GM19438 (cell line): ENCODE measurements around the gene MAP3K13.
"Not testable (repeated sequence)": the region's sequence is repeated elsewhere in the genome, so short reads cannot be mapped to it uniquely, and the experiment has no call there.

Experiments
- ATAC-seq: cut with Tn5 transposase; IDR thresholded peaks from one replicate; pipeline ENCODE4 v1.9.1; 2021; ENCODE audit warnings: low read depth; ENCODE audit not compliant: unreplicated experiment

Gene MAP3K13

DNA sequence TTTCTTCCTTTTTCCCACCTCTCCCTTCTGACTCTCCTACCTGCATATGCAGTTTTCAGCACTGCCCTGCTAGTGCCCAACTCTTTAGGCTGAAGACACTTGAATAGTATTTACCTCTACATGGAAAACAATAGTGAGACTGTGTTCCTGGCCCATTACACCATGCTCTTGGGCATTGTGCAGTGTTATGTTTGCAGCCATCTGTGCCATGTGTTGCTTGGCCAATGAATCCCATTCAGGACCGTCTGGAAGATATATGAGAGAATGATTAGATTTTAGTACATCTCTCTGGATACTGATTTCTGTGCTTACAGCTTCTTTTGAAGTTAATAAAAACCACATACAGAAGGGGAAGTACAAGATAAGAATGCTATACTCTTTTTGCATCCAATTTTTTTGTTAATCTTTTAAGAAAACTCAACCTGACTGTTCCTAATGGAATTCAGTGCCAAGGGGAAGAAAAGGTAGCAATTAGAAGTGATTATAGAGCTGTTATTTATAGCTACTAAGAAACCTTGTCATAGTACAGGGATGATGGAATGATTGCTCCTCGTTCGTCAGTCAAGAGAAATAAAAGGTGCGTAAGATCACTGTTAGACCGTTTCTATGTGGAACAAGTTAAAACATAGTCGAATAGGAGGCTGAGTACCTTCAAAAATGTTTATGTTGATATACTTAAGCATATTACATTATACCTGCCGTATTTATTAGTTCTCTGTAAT, 77.0 kb downstream of the MAP3K13 start:
- no peak for ATAC-seq

DNA sequence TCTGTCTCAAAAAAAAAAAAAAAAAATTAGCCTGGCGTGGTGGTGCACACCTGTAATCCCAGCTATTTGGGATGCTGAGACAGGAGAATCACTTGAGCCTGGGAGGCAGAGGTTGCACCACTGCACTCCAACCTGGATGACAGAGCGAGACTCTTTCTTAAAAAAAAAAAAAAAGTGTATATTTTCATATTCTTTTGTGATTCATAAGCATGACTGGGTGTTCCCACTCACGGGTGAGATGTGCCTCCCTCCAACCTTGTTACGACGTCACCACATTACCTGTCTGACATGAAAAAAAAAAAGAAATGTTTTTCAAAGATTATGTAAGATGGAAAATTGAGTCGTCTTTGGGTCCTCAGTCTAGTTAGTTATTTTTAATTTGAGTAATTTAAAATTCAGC, 79.1 kb downstream of the MAP3K13 start:
- no peak for ATAC-seq

DNA sequence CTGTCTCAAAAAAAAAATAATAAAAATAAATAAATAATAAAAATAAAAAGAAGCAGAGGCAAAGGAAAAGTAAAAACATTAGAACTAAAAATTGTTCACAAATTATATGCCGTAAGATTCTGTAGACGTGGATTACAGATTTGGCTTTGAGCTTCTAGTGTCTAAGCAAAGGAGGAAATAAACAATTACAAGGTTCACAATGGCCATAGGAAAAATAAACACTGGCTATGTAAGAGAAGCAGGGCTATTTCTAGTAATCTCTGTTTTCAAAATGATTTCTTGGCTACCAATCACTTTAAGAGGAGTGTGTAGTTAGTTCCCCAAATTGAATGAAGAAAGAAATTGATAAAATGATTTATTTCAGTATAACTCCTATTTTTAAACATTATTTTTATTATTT, 81.4 kb downstream of the MAP3K13 start:
- ATAC-seq = no peak

DNA sequence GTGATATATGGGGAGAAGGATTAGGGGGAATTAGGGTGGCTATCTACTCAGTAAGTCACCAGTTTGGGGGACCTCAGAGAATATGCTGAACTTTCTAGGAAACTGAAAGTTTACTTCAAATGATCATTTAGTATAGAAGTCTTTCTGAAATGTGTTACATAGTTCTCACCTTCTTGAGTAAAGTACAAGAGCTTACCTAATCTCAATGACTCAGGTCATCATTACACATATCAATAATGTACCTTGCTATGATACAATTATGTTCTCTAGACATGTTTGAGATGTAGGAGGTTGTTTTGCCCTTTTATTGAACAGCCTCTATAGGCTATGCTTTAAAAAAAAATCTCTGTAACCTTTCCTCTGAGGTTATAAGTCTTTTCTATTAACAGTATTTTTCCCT, 85.2 kb downstream of the MAP3K13 start:
- no peak for ATAC-seq

DNA sequence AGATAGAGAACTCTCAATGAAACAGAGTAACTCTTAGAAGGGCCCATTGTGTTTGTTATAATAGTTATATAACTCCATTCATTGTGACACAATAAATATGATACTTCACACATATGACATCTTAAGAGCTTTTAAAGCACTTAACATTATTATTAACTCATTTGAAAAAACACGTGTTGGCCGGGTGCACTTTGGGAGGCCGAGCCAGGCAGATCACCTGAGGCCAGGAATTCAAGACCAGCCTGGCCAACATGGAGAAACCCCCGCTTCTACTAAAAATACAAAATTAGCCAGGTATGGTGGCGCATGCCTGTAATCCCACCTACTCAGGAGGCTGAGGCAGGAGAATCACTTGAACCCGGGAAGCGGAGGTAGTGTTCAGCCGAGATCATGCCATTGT, 88.5 kb downstream of the MAP3K13 start:
- ATAC-seq = not testable (repeated sequence)

DNA sequence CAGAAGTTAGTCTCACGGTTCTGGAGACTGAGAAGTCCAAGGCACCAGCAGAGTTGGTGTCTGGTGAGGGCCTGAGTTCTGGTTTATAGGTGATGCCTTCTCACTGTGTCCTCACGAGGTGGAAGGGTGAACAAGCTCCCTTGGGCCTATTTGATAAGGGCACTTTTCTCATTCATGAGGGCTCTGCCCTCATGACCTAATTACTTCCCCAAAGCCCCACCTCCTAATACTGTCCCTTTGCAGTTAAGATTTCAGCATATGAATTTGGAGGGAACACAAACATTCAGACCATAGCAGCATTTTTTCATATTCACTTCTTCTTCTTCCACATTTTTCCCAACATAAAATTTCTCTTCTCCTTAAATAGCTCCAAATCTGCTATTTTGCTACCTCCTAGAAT, 94.4 kb downstream of the MAP3K13 start:
- no peak for ATAC-seq

DNA sequence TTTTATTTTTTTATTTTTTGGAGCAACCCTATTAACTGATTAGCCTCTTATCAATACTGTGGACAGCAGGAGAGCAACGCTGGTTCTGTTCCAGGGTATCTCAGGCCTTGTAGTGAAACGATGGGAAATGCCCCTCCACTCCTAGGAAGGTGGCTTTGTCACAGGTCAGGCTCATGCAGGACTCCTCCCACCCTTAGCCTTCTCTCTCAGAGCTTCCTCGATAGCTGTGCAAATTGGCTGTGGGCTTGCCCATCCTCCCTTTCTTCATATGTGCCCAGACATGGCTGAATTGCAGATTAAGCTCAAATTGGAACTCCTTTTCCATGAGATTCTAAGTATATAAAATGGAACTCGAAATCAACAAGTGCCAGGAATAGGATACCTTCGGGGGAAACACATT, 97.4 kb downstream of the MAP3K13 start:
- ATAC-seq = no peak

DNA sequence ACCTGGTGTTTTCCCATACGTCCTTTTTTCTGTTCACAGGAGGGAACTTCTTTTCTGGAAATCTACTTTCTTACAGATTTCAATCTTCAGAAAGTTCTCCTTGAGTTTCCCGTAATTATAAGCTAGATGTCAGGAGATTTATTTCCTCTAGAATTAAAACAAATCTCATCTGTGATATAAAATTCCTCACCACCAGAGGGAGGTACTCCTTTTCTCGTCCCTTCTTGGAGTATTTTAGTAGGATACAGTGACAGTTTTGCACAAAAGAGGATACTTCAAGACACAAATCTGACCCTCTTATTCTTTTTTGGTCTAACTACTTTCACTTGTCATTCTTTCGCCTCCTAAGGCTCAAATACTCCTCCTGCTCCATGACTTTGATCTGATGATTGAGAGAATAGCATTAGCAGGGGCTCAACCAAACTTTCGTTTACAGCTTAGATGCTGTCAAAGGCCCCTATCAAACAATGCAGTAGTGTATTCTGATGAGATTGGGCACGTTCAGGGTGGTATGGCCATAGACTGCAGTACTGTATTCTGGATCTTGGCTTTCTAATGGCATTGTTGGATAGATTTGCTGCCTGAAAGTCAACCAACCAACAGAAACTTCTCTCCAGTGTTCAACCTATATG, 97.9 kb downstream of the MAP3K13 start:
- no peak for ATAC-seq

DNA sequence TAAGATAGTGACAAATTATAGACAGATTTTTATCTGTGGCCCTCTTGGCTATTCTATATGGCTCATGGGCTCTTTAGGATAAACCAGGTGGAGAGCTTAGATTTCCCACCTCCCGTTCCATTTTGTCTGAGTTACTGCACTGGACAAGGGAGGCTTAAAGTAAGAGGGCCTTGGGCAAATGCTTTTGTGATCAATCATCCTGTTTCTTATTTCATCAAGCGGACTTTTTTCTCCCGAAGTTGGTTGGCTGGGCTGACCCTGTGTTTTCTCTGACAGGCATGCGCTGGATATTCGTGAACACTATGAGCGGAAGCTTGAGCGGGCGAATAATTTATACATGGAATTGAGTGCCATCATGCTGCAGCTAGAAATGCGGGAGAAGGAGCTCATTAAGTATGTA, 102.5 kb downstream of the MAP3K13 start:
- no peak for ATAC-seq

DNA sequence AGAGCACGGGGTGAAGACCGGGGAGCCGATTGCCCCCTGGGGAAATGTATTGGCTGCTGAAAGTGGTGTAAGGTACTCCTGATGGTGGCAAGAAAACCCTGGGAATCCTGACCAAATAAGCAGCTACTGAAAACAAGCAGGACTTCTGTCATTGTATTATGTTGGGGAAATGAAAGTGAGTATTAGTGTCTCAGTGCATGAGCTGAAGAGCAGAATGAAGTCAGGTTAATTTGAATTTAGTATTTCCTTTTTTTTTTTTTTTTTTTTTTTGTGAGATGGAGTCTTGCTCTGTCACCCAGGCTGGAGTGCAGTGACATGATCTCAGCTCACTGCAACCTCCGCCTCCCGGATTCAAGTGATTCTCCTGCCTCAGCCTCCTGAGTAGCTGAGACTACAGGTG, 103.2 kb downstream of the MAP3K13 start:
- ATAC-seq = not testable (repeated sequence)

DNA sequence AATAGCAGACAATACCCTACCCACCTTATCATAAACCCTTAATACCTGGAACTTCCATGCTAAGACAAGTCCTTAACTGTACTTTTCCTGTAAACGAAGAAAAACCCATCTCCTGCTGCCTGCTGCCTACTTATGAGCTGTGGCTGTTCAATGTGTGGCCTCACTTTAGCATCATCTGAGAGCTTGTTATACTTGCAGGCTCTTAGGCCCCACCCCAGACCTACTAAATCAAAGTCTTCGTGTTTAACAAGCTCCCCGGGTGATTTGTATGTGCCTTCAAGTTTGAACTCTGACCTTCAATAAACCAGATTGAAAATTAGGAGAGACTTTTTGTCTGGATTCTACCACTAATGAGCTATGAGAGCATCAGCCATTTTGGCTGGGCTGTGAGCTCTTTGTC, 106.6 kb downstream of the MAP3K13 start:
- ATAC-seq = no peak

DNA sequence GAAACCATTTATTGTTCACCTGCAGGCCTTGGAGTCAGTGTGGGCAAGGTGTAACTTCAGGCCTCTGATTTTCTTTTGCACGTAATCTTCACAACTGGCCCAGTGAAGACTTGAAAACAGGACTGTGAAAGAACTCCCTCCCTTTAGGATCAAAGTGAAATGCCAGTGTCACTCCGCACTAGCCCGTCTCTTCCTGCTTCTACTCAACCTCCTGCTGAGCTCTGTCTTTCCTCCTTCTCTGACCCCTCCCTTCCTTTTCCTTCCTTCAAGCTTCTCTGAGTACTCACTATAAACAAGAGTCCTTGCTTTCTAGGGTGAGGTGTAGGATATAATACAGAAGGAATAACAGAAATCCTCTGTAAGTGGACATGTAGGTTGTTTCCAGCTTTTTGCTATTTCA, 107.4 kb downstream of the MAP3K13 start:
- ATAC-seq = no peak

DNA sequence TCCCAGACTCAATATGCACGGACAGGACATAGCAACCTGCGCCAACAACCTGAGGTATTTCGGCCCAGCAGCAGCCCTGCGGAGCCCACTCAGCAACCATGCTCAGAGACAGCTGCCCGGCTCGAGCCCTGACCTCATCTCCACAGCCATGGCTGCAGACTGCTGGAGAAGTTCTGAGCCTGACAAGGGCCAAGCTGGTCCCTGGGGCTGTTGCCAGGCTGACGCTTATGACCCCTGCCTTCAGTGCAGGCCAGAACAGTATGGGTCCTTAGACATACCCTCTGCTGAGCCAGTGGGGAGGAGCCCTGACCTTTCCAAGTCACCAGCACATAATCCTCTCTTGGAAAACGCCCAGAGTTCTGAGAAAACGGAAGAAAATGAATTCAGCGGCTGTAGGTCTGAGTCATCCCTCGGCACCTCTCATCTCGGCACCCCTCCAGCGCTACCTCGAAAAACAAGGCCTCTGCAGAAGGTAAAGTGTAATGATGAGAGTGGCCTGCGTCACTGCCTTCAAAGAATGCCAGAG, 110.4 kb downstream of the MAP3K13 start:
- ATAC-seq = no peak

DNA sequence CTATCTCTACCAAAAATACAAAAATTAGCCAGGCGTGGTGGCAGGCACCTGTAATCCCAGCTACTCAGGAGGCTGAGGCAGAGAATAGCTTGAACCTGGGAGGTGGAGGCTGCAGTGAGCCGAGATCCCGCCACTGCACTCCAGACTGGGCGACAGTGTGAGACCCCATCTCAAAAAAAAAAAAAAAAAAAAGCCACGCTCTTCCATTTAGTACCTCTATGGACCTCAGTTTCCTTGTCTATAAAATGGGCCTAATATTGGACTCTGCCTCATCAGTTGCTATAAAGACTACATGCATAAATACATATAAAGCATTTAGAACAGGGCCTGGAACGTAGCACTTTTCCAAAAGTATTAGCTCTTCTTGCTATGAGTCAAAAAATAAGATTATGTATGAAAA, 112.0 kb downstream of the MAP3K13 start:
- not testable (repeated sequence) for ATAC-seq

DNA sequence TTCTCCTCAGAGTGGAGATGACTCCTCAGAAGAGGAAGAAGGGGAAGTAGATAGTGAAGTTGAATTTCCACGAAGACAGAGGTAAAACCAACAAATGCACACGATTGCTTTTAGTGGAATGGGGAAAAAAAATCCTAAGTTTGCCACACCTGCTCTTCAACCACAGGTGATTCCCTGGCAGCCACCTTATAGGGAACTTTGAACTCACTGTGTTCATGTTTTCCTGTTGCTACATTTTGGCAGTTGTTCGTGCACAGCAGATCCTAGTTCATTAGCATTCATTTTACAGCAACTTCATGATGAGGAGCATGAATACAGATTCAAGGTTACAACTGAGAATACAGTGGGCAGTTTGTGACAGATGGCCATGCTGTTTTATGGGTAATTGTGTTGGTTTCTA, 114.4 kb downstream of the MAP3K13 start:
- ATAC-seq = no peak

DNA sequence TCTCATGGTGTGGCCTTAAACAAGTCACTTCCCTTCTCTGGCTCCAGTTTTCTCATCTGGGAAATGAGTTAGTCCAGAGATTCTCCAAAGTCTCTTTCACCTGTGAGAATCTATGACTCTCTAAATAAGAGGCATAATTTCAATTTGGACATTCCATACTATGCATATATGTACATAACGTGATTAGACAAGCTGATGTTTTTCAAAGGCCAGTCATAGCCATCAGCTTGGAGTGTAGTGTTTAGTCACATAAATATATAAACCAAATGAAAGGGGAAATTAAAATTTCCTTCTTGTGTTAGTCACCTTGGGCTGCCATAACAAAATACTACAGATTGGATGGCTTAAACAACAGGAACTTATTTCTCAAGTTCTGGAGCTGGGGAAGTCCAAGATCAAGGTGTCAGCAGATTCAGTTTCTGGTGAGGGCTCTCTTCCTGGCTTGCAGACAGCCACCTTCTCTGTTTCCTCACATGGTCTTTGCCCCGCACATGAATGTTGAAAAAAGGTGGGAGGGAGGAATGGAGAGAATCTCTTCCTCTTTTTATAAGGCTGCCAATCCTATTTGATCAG, 116.5 kb downstream of the MAP3K13 start:
- no peak for ATAC-seq

DNA sequence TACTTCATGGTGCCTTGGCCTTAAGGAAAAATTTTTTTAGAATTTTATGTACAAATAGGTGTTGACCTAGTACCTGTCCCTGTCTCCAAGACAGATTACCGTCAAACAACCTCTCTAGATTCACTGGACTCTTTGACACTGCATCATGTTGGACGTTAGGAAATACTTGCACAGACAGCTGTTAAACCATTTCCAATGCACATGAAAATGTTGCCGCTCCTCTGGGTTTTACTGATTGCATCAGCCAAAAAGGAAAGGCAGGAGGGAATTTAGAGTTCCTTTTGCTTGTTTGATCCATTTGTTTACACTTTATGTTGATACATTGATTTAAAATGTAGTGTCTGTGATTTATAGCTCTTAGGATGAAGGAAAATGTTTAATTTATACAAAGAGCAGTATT, 121.4 kb downstream of the MAP3K13 start:
- ATAC-seq = no peak

DNA sequence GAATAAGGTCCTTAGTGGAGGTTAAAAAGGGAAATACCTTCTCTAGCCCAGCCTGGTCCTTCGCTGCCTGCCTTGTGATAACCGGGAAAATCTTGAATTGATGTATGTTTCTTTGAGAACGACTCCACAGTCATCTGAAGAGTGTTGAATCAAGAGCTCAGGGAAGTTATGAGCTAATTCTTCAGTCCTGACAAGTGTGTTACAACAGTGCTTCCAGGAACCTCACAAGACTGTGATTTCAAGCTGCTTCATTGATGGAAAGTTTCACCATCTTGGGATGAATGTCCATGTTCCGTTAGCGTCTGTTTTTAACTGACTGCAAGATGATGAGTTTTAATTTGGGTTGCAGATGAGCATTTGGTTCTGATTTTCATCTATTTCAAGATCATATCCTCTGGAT, 123.5 kb downstream of the MAP3K13 start:
- ATAC-seq = no peak

DNA sequence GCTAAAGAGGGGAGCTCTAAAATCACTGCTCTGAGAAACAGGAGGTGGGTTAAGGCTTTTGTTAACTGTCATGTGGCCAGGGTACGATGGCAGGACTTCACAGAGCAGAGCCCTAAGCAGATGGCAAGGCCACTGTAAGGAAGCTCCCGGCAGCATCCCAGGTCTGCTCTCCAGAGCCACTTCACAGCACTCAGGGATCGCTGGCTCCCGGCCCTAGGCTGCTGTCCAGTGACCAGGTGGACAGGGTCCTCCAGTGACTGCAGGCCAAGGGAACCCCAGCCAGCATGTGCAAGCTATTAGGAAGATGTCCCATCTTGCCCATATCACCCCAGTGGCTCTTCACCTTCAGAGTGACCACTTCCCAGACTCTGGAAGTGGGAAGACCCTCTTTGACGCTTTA, 125.5 kb downstream of the MAP3K13 start:
- ATAC-seq = no peak

DNA sequence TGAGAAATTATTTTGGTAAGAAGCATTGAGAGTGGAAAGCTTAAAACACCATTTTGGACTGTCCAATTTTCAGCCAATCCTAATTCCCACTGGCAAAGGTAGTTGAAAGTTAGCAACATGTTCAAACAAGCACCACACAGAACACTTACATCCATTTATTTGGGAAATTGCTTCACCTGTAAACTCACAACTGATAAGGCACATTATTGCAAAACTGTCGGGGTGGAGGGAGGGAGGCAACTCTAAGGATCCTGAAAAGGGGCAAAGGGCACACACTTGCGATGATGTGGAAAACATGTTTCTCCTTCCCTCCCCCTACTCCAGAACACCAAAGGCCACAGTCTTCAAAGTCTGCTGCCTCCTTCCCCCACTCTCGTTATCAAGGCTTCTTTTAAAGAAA, 126.5 kb downstream of the MAP3K13 start:
- ATAC-seq = no peak

DNA sequence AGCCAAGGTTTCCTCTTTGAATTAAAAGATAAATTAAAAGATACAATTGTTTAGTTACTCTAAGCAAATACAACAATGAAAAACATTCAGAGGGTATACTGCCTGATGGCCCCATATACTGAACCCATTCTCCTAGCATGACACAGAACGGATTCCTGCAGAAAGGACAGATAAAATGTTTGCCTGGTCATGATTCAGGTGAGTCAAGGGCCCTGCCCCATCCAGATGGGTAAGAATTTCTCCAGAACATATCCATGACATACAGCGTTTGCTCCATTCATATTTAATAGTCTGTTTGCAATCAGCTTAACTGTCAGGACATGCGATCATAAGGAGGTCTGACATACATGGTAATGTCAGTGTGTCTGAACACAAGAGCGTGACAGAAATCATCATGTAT, 127.3 kb downstream of the MAP3K13 start:
- no peak for ATAC-seq
